GM19025 (cell line): Measurements from ENCODE around the gene VWC2.
"Not testable (repeated sequence)": the region's sequence is repeated elsewhere in the genome, so short reads cannot be mapped to it uniquely, and the experiment has no call there.

Source experiments
- ATAC-seq: cut with Tn5 transposase; IDR thresholded peaks from one replicate; pipeline ENCODE4 v1.9.1; 2021; ENCODE audit warnings: mild to moderate bottlenecking, low read depth, moderate library complexity; ENCODE audit not compliant: unreplicated experiment

The VWC2 gene

DNA sequence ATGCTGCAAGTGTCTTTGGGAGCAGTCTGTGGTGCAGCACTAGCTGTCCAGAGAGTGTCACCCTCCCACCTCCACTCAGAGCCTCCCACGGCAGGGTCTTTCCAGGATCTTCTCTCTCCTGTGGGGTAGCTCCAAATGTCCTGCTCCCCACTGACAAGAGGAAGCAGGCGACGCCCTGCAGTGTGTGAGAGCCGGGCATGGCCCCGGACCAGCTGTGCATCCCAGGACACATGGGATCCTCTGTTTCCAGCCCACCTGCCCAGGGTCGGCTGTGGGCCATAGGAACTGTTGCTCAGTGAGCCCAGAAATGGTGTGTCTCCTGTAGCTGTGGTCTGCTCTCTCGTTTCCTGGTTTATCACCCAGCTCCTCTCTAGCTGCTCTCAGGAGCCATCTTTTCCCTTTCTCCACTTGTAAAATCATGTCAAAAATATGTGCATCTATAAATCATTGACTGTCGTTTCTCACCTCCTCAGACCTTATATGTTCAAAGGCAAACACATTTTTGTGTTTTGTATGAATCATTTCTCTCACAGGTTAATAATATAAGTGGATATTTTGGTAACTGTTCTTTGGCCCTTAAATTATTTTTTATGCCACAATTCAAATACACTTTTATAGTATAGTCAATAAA, 74.9 kb downstream of the VWC2 start:
- ATAC-seq = no peak

DNA sequence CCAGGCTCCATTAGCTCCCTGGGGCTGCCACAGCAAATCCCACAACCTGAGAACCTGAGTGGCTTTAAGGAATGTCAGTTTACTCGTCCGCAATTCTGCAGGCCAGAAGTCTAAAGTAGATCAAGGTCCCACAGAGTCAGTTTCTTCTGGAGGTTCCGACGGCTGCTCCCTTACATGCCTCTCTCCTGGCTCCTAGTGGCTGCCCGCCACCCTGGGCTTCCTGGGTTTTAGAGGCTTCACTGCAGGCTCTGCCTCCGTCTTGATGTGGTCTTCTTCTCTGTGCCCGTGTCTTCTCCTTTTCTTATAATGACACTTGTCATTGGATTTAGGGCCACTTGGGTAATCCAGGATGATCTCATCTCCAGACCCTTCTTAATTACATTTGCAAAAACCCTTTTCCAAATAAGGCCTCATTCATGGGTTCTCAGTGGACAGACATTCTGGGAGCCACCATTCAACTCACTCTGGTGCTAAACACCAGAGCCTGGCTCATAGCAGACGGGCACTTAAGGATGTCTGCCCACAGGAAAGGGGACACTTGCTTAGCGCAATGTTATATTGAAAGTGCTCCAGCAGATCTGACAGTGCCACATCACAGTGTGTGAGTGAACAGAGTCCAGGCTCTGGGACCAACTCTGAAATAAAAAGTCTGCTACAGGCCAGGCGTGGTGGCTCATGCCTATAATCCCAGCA, 77.6 kb downstream of the VWC2 start:
- no peak for ATAC-seq

DNA sequence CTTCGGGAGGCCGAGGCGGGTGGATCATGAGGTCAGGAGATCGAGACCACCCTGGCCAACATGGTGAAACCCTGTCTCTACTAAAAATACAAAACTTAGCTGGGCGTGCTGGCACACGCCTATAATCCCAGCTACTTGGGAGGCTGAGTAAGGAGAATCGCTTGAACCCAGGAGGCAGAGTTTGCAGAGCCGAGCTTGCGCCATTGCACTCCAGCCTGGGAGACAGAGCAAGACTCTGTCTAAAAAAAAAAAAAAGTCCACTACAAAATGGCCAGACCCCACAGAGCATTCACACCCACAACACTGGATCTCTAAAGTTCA, 78.1 kb downstream of the VWC2 start:
- not testable (repeated sequence) for ATAC-seq

GRCh38 chr7:49852619-49853462, 79.4 kb downstream of the VWC2 start:
- peak; percentile 52 for ATAC-seq

GRCh38 chr7:49855281-49855980, 82.0 kb downstream of the VWC2 start:
- ATAC-seq = no peak

DNA sequence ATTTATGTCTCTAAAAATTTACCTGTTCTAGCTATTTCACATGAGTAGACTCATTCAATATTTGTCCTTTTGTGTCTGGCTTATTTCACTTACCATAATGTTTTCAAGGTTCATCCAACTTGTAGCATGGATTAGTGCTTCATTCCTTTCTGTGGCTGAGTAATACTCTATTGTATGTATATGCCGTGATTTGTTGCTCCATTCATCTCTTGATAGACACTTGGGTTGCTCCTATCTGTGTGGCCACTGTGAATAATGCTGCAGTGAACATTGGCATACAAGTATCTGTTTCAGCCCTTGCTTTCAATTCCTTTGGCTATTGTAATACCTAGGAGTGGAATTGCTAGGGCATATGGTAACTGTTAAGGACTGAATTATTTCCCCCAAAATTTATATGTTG, 86.9 kb downstream of the VWC2 start:
- ATAC-seq = no peak

- no peak for ATAC-seq
Measured at GRCh38 chr7:49866076-49866735, 92.8 kb downstream of the VWC2 start.

GRCh38 chr7:49866910-49867309, 93.5 kb downstream of the VWC2 start:
- ATAC-seq = no peak

DNA sequence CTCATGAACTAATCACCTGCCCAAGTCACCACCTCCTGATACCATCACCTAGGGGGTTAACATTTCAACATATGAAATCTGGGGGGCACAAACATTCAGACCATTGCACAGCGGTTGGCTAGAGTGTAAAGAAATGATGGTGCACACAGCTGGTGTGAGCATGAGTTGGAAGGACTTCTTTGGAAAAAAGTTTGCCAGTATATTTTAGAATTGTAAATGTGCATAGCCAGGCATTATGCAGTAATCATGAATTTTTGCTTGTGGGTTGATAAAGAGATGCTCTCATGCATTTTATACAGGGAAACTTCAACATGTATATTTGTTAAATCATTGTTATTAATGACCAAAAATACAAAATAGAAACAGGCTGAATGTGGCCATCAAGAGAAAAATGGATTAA, 100.0 kb downstream of the VWC2 start:
- no peak for ATAC-seq

GRCh38 chr7:49875336-49875735, 101.9 kb downstream of the VWC2 start:
- ATAC-seq = no peak

DNA sequence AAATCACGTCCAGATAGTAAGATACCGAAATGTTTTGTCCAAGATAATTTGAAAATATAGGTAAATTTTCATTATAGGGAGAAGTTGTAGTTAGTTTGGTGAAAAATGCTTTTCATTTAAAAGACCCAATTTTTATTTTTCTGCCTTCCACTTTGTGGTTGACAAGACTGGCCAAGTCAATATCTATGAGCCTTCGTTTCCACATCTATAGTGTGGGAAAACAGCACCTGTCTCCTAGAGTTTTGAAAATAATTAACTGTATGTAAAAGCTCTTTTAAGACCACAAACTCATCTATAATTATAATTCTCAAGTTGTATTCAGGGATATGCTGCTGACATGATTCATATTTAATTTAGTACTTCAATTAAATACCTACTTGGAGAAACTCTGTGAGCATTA, 102.8 kb downstream of the VWC2 start:
- ATAC-seq = no peak

GRCh38 chr7:49878089-49878488, 104.7 kb downstream of the VWC2 start:
- ATAC-seq = no peak

DNA sequence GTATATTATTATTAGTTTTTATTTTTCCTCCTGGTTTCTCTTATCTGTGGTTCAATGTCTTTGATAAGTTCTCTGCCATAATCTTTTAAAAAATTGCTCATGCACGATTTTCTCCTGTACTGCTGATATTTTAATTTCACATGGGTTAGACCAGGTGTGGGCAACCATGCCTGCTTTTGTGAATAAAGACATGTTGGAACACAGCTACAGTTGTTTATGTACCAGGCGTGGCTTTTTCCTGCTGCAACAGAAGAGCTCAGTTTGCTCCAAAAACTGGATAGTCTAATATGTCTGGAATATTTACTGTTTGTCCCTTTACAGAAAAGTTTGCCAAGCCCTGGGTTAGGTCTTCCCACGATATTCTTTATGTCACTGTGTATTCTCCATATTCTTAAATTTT, 105.2 kb downstream of the VWC2 start:
- no peak for ATAC-seq

GRCh38 chr7:49883933-49884332, 110.5 kb downstream of the VWC2 start:
- ATAC-seq = no peak

- peak; percentile 79 for ATAC-seq
Measured at GRCh38 chr7:49885593-49886285, 112.3 kb downstream of the VWC2 start.

GRCh38 chr7:49892481-49892880, 119.0 kb downstream of the VWC2 start:
- ATAC-seq = no peak

- ATAC-seq = no peak
Measured at GRCh38 chr7:49893131-49893530, 119.7 kb downstream of the VWC2 start.

DNA sequence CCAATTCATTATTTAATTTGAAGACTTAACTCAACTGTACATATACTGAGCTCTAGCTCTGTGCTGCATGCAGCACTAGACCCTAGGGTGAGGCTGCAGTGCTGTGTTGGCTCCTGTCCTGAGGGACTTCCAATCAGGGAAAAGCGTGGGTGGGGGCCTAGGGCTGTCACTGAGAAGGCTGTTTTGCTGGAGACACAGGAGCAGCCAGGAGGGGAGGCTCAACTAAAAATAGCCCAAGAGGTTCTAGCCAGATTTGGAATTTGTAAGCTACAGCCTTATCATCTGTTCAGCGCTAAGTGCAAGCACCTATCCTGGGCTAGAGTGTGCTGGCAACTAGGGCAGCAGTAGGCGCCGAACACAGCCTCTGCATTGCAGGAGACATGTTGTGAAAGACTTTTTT, 121.1 kb downstream of the VWC2 start:
- ATAC-seq = no peak

DNA sequence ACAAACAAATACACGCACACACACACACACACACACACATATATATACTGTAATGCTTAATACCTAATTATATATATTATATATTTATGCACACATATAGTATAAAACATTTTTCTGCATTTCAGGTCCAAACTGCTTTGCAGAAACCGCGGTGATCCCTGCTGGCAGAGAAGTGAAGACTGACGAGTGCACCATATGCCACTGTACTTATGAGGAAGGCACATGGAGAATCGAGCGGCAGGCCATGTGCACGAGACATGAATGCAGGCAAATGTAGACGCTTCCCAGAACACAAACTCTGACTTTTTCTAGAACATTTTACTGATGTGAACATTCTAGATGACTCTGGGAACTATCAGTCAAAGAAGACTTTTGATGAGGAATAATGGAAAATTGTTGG, 138.5 kb downstream of the VWC2 start:
- no peak for ATAC-seq

DNA sequence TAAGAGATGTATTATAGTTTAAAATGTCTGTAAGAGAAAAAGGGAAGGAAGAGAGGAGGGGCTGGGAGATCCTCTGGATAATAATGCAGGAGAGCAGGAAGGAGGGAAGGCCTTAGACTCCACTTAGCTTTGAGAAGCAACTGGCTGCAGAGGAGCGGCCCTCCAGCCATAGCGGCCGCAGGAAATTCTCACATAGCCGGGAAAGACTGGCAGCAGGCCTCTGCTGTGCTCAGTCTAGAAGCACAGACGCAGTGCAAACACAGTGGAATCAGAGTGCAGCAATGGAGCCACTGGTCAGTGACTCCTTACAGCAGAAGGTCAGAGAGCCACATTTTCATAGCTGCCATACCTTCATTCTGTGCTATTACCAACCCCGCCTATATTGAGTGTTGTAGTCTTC, 153.3 kb downstream of the VWC2 start:
- no peak for ATAC-seq
